ENCODE data around the gene KLLN.

DNA sequence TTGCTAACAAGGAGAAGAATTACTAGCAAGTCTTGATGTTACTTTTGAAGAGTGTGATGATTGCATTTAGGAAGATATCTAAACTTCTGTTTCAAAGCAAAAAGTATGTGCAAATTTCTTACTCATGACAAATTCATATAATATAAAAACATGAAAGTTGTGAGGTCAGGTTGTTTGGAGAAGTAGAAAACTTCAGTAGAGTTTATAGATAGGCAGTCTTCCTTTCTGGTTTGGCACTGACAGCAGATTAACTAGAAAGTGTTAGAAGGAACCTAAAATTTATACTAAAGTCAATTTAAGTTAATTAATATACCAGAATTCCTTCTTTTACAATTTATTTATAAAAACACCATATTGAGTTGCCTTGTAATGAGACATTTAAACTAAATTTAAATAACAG is 17.0 kb upstream of the KLLN start:
- TF ChIP-seq FOXK1 (CRISPR knock-in tag; IDR thresholded peaks at IDR 0.05; ENCODE audit: borderline replicate concordance, low read depth): no peak
- no peak for TF ChIP-seq ZBTB7A (CRISPR knock-in tag; IDR thresholded peaks at IDR 0.05)
- no peak for TF ChIP-seq CTCF (CRISPR knock-in tag; IDR thresholded peaks at IDR 0.05)
- TF ChIP-seq POLR2AphosphoS5 (IDR thresholded peaks at IDR 0.05; ENCODE audit: low read depth, low read length): no peak
- TF ChIP-seq CEBPZ (IDR thresholded peaks at IDR 0.05; ENCODE audit: low read length): no peak
- TF ChIP-seq PITX1 (CRISPR knock-in tag; IDR thresholded peaks at IDR 0.05): no peak
- TF ChIP-seq KLF11 (CRISPR knock-in tag; IDR thresholded peaks at IDR 0.05): no peak
- no peak for TF ChIP-seq ZNF512 (CRISPR knock-in tag; IDR thresholded peaks at IDR 0.05)
- TF ChIP-seq USF2 (IDR thresholded peaks at IDR 0.05; ENCODE audit: low read depth, low read length): no peak
- TF ChIP-seq USF2 (CRISPR knock-in tag; IDR thresholded peaks at IDR 0.05; ENCODE audit: borderline replicate concordance): no peak
- no peak for TF ChIP-seq MXD1 (CRISPR knock-in tag; IDR thresholded peaks at IDR 0.05)
- no peak for TF ChIP-seq ZFP36 (IDR thresholded peaks at IDR 0.05; ENCODE audit: borderline replicate concordance, low read depth, low read length, partially characterized antibody)
- TF ChIP-seq ZNF274 (CRISPR knock-in tag; IDR thresholded peaks at IDR 0.05): no peak
- TF ChIP-seq, protein P1, sequence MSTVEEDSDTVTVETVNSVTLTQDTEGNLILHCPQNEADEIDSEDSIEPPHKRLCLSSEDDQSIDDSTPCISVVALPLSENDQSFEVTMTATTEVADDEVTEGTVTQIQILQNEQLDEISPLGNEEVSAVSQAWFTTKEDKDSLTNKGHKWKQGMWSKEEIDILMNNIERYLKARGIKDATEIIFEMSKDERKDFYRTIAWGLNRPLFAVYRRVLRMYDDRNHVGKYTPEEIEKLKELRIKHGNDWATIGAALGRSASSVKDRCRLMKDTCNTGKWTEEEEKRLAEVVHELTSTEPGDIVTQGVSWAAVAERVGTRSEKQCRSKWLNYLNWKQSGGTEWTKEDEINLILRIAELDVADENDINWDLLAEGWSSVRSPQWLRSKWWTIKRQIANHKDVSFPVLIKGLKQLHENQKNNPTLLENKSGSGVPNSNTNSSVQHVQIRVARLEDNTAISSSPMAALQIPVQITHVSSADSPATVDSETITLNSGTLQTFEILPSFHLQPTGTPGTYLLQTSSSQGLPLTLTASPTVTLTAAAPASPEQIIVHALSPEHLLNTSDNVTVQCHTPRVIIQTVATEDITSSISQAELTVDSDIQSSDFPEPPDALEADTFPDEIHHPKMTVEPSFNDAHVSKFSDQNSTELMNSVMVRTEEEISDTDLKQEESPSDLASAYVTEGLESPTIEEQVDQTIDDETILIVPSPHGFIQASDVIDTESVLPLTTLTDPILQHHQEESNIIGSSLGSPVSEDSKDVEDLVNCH (CRISPR knock-in tag; IDR thresholded peaks at IDR 0.05): no peak
- no peak for TF ChIP-seq ZBTB38 (CRISPR knock-in tag; IDR thresholded peaks at IDR 0.05)

Measured in HepG2 (cell line).